WTC11 (cell line): ENCODE measurements around the gene C6orf136. TPM values are rescaled to one million over a fixed set of nuclear protein-coding genes. Genes with fewer than 3 reads are reported as not detected.

Source experiments
- ATAC-seq: fragments of 200-7000 bp; cut with Tn5 transposase; 2 replicates; pipeline ENCODE4 v1.10.0; 2021; ENCODE audit warnings: mild to moderate bottlenecking, moderate library complexity
- CTCF ChIA-PET: fragments of 300-600 bp; sonication (Branson Sonifier 250); formaldehyde crosslinking; loops from one replicate; lab custom pipeline; 2021; ENCODE audit warnings: antibody characterized with exemption; lab: Charles Lee
- POLR2A ChIA-PET: fragments of 350-600 bp; sonication (Branson Sonifier 250); formaldehyde crosslinking; loops from one replicate; lab custom pipeline; 2021; ENCODE audit warnings: antibody characterized with exemption; lab: Charles Lee
- DNase-seq: peaks from one replicate; pipeline ENCODE4 v3.0.0; 2021; ENCODE audit warnings: low spot score
- H3K27ac Mint-ChIP-seq: 2 replicates; pipeline ENCODE4 v1.8.0; 2021; ENCODE audit warnings: mixed read lengths
- H3K27me3 Mint-ChIP-seq: 2 replicates; pipeline ENCODE4 v1.8.0; 2021; ENCODE audit warnings: low read depth, mild to moderate bottlenecking, moderate library complexity, mixed read lengths
- H3K36me3 Mint-ChIP-seq: 2 replicates; pipeline ENCODE4 v1.8.0; 2021; ENCODE audit warnings: mixed read lengths
- H3K4me1 Mint-ChIP-seq: 2 replicates; pipeline ENCODE4 v1.8.0; 2022; ENCODE audit warnings: mixed read lengths
- H3K4me3 Mint-ChIP-seq: 2 replicates; pipeline ENCODE4 v1.8.0; 2021; ENCODE audit warnings: mild to moderate bottlenecking, moderate library complexity, mixed read lengths
- H3K9me3 Mint-ChIP-seq: 2 replicates; pipeline ENCODE4 v1.8.0; 2021; ENCODE audit warnings: mixed read lengths
- AFF4 ChIP-seq: sonication (generic); formaldehyde crosslinking; IDR thresholded peaks from 2 replicates; pipeline ENCODE4 v1.8.1; 2023; ENCODE audit warnings: mild to moderate bottlenecking, missing genetic modification reagents, borderline replicate concordance
- ATF2 ChIP-seq: sonication (generic); formaldehyde crosslinking; IDR thresholded peaks from 2 replicates; pipeline ENCODE4 v1.8.1; 2022; ENCODE audit warnings: low read depth, missing genetic modification reagents, borderline replicate concordance
- ERG ChIP-seq: fragments of 250-450 bp; sonication (Bioruptor Pico); IDR thresholded peaks from 2 replicates; pipeline ENCODE4 v1.8.0; 2021; ENCODE audit warnings: mild to moderate bottlenecking
- FOXJ3 ChIP-seq: sonication (generic); formaldehyde crosslinking; IDR thresholded peaks from 2 replicates; pipeline ENCODE4 v1.9.0; 2021; ENCODE audit warnings: missing genetic modification reagents, mild to moderate bottlenecking, borderline replicate concordance
- MXD4 ChIP-seq: fragments of 250-450 bp; sonication (Bioruptor Pico); IDR thresholded peaks from 2 replicates; pipeline ENCODE4 v1.8.0; 2021; ENCODE audit warnings: mild to moderate bottlenecking, moderate library complexity, borderline replicate concordance
- ZMAT4 ChIP-seq: fragments of 250-450 bp; sonication (Bioruptor Pico); IDR thresholded peaks from 2 replicates; pipeline ENCODE4 v1.9.0; 2021; ENCODE audit warnings: mild to moderate bottlenecking
- ZNF425 ChIP-seq: fragments of 250-450 bp; sonication (Bioruptor Pico); conservative IDR thresholded peaks from 2 replicates; pipeline ENCODE4 v1.9.0; 2021; ENCODE audit warnings: mild to moderate bottlenecking
- ZNF532 ChIP-seq: fragments of 250-450 bp; sonication (Bioruptor Pico); IDR thresholded peaks from 2 replicates; pipeline ENCODE4 v1.9.0; 2021; ENCODE audit warnings: mild to moderate bottlenecking, borderline replicate concordance
- total RNA-seq: library from RNA; stranded (reverse); gene quantifications from 3 replicates; pipeline ENCODE4 v1.2.3, GENCODE V29; 2021

Gene C6orf136
- total RNA-seq, 1 experiment from 2014 or later, result 26.5 TPM

- ChIA-PET POLR2A (interaction anchor here (1.2 to 1.4 kb wide), 3 partner anchors 10 to 77 kb away, joined by 3 to 6 read pairs (median 5); no protein-coding TSS in a partner anchor), CTCF (interaction anchor here (1.0 to 1.4 kb wide), 2 partner anchors 12 to 121 kb away, joined by 4 read pairs; no protein-coding TSS in a partner anchor)
- Mint-ChIP-seq H3K4me1 (peaks cover 31% of the 10 kb centered on the region), H3K27me3 (no peaks in the 10 kb centered on the region), H3K36me3 (peaks cover 71% of the 10 kb centered on the region), H3K4me3 (no peak overlapping the region), H3K9me3 (no peaks in the 10 kb centered on the region), H3K27ac (0 out of 2 replicates have a peak overlapping the region, but pooled peaks have one; percentile 15)
- TF ChIP-seq ATF2 (CRISPR knock-in tag) (no peak), ERG (CRISPR knock-in tag) (0 out of 2 replicates have a peak, but pooled peaks have one; percentile 9), AFF4 (CRISPR knock-in tag) (no peak), MXD4 (CRISPR knock-in tag) (no peak), ZMAT4 (CRISPR knock-in tag) (no peak), ZNF425 (CRISPR knock-in tag) (no peak), ZNF532 (CRISPR knock-in tag) (0 out of 2 replicates have a peak, but pooled peaks have one; percentile 16), FOXJ3 (CRISPR knock-in tag) (no peak)
- DNase-seq (no peak), ATAC-seq (no peak)
Measured at GRCh38 chr6:30610065-30610464, 36.9 kb upstream of the C6orf136 start.
